Omental fat pad (tissue), 4 donors: Measurements from ENCODE around the gene PTP4A2. TPM values are rescaled to one million over a fixed set of nuclear protein-coding genes. Genes with fewer than 3 reads are reported as not detected.
A peak's percentile ranks its signal among the peaks of the same experiment; 100 is the strongest.
"Not testable (repeated sequence)": the region's sequence is repeated elsewhere in the genome, so short reads cannot be mapped to it uniquely, and the experiment has no call there.

Experiments
- ATAC-seq: fragments of 150-250 bp; one replicate; pipeline ENCODE4 v1.9.1; 2016; ENCODE audit warnings: mild to moderate bottlenecking, moderate library complexity; ENCODE audit not compliant: low FRiP score
- DNase-seq: peaks from one replicate; pipeline ENCODE4 v3.0.0-alpha.2; 2019; ENCODE audit warnings: low spot score
- CTCF ChIP-seq, 3 donors: fragments of 450-650 bp; IDR thresholded peaks; one replicate each; pipeline ENCODE4 v1.5.1; 2016 to 2017; ENCODE audit warnings: antibody characterized with exemption in 3 of 3, mild to moderate bottlenecking in 3 of 3, moderate library complexity in 2 of 3
- total RNA-seq, 4 donors: library from RNA; depleted of rRNA; stranded (reverse); fragments of >200 nt; gene quantifications; one replicate each; pipeline ENCODE4 v1.1.0, GENCODE V29; 2016

PTP4A2 gene
- total RNA-seq, 4 donors from 2014 or later, result 216 to 385 (median 283) TPM

- ATAC-seq (no peak), DNase-seq (no peak)
- TF ChIP-seq CTCF (IDR thresholded peaks at IDR 0.05), result no peak
Observed at GRCh38 chr1:31949862-31950261, 11.7 kb upstream of the PTP4A2 start.

- not testable (repeated sequence) for ATAC-seq
Observed at GRCh38 chr1:31945677-31946076, 7.5 kb upstream of the PTP4A2 start.

GRCh38 chr1:31944205-31945089 lies 6.3 kb upstream of the PTP4A2 start:
- peak; percentile 71 for DNase-seq
- TF ChIP-seq CTCF (IDR thresholded peaks at IDR 0.05), result no peak
- peak; percentile 81 for ATAC-seq

More at GRCh38 chr1:31945677-31946076, 7.5 kb upstream of the PTP4A2 start:
- not testable (repeated sequence) for DNase-seq

GRCh38 chr1:31943546-31944184 lies 5.5 kb upstream of the PTP4A2 start:
- no peak for TF ChIP-seq CTCF (IDR thresholded peaks at IDR 0.05)
- no peak for DNase-seq
- ATAC-seq, result no peak

- not testable (repeated sequence) for DNase-seq, ATAC-seq
Observed at GRCh38 chr1:31942061-31942460, 3.9 kb upstream of the PTP4A2 start.

- TF ChIP-seq CTCF (IDR thresholded peaks at IDR 0.05), result peak in 1 of 3 donors; percentile 31
- peak; percentile 45 for ATAC-seq
- DNase-seq, result no peak
Observed at GRCh38 chr1:31939484-31940329, 1.5 kb upstream of the PTP4A2 start.

- TF ChIP-seq CTCF (IDR thresholded peaks at IDR 0.05), result no peak
- ATAC-seq, result peak; percentile 58
- no peak for DNase-seq
Observed at GRCh38 chr1:31937300-31938183, 626 bp downstream of the PTP4A2 start.
